Airway epithelial cell (primary cell): ENCODE measurements around the gene AGO4. TPM values are rescaled to one million over a fixed set of nuclear protein-coding genes. Genes with fewer than 3 reads are reported as not detected.

Source experiments
- total RNA-seq: library from RNA; depleted of rRNA; stranded (reverse); fragments of >200 nt; gene quantifications from 2 replicates; pipeline ENCODE4 v1.2.3, GENCODE V29; 2015

Gene AGO4
- 4.8 and 9.5 TPM in 2 replicates for total RNA-seq

DNA sequence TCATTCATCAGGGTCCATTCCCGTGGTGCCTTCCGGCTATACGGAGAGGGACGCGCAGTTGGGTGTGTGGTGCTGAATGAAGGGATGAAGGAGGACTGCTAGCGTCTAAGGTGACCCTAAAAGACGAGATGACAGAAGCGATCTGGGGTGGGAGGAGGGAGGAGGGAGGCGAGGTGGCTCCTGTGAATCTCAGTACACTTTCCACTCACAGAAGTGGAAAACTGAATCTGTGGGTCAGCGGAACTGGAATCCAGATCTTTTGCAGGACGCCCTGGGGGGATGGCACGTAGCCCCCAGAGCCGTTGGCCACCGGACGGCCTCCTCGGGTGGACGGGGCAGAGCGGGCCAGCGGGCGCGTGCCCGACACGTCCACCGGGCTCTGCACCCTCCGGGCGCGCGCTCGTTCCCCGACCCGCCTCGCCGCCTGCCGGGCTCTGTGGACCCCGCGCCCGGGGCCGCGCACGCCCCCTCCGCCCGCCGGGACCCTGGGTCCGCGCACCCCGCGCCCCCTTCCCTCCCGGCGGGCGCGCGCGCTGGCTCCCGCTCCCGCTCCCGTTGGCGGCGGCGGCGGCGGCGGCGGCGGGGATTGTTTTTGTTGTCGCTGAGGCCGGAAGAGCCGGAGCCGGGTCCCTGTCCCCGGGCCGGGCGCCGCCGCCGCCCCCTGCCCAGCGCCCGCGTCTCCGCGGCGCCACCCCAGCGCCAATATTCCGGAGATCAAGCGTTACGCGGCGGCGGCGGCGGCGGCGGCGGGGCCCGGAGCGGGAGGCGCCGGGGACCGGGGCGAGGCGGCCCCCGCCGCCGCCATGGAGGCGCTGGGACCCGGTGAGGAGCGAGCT is at the start of gene AGO4:
Gene AGO4, plus strand, starts transcription at position 403 of the 836 bp plus-strand sequence. Its CDS starts 401 bp downstream, at position 804.

DNA sequence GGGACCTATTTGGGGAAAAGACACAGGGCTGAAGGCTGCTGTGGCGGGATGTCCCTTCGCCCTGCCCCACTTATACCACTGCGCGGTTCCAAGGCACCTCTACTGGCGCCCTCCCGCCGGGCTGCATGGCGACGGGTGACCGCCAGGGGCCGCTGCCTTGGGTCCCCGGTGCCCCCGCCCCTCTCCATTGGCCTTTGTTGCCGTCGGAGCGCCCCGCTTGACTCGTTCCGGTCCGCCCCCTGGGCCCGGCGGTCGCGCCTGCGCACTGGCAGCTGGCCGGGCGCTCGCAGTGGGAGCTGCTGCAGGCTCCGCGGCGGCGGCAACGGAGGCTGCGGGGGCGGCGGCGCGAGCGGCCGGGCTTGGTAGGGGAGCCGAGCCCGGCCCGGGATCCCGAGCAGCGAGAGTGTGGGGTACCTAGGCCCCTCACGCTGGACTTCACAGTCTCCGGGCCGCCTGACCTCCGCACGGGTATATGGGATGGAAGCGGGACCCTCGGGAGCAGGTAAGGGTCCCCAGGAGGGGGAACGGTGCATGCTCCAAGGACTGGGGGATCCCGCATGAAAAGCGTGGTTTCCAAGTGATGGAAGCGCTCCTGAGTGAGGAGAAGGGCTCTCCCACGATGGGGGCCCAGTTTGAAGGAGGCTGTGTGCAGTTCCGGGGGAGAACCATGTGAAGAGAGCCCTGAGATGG is 75.3 kb downstream of the AGO4 start, which contains the start of gene AGO1:
Gene AGO1, plus strand, starts transcription at position 265 of the 690 bp plus-strand sequence. Its CDS starts 213 bp downstream, at position 478.

Other genes with a start within 250 kb of the AGO4 start
- gene TFAP2E, start 234.7 kb upstream of the AGO4 start, total RNA-seq: 0.23 and 0.49 TPM in 2 replicates
- gene PSMB2, start 166.5 kb upstream of the AGO4 start, total RNA-seq: 73.7 and 89.4 TPM in 2 replicates
- gene C1orf216, start 89.1 kb upstream of the AGO4 start, total RNA-seq: 5.0 and 7.2 TPM in 2 replicates
- gene CLSPN, start 38.0 kb upstream of the AGO4 start, total RNA-seq: 6.8 and 13.0 TPM in 2 replicates
- 10.3 and 15.8 TPM in 2 replicates for gene AGO1, start 75.2 kb downstream of the AGO4 start, total RNA-seq
- gene AGO3, start 123.1 kb downstream of the AGO4 start, total RNA-seq: 5.4 and 14.0 TPM in 2 replicates